Ascending aorta (tissue), 2 donors: ENCODE results near the gene FBXO34. TPM values are rescaled to one million over a fixed set of nuclear protein-coding genes. Genes with fewer than 3 reads are reported as not detected.
"Not testable (repeated sequence)": the region's sequence is repeated elsewhere in the genome, so short reads cannot be mapped to it uniquely, and the experiment has no call there.

Experiments
- DNase-seq, 2 donors: peaks; one replicate each; pipeline ENCODE4 v3.0.0-alpha.2; 2019; ENCODE audit warnings: low spot score in 2 of 2
- H3K27ac ChIP-seq, 2 donors: fragments of 200-600 bp; sonication (generic); one replicate each; pipeline ENCODE4 v1.5.1; 2016 to 2017; ENCODE audit warnings: mild to moderate bottlenecking in 1 of 2
- H3K27me3 ChIP-seq: fragments of 200-600 bp; sonication (generic); one replicate; pipeline ENCODE4 v1.5.1; 2017
- H3K36me3 ChIP-seq, 2 donors: fragments of 200-600 bp; sonication (generic); one replicate each; pipeline ENCODE4 v1.5.1; 2016
- H3K4me1 ChIP-seq, 2 donors: fragments of 200-600 bp; sonication (generic); one replicate each; pipeline ENCODE4 v1.5.1; 2016 to 2017; ENCODE audit warnings: mild to moderate bottlenecking in 1 of 2
- H3K4me3 ChIP-seq, 2 donors: fragments of 200-600 bp; sonication (generic); one replicate each; pipeline ENCODE4 v1.5.1; 2016 to 2017; ENCODE audit warnings: mild to moderate bottlenecking in 1 of 2
- H3K9me3 ChIP-seq, 2 donors: fragments of 200-600 bp; sonication (generic); one replicate each; pipeline ENCODE4 v1.5.1; 2016
- CTCF ChIP-seq, 3 experiments: fragments of 200-600 bp in 2 of 3; fragments of 450-650 bp in 1 of 3; sonication (generic) in 2 of 3; IDR thresholded peaks; one replicate each; pipeline ENCODE4 v1.5.1; 2016 to 2019; ENCODE audit warnings: antibody characterized with exemption in 3 of 3, mild to moderate bottlenecking in 1 of 3, moderate library complexity in 1 of 3
- intact Hi-C: fragments of 100-400 bp; cut with DNase I; formaldehyde crosslinking; loops from one replicate; pipeline ENCODE4 v1.15.1; 2023
- total RNA-seq: library from RNA; depleted of rRNA; stranded (reverse); fragments of >200 nt; gene quantifications from one replicate; pipeline ENCODE4 v1.1.0, GENCODE V29; 2016

FBXO34 gene
- total RNA-seq, 1 donor from 2014 or later = 18.0 TPM

DNA sequence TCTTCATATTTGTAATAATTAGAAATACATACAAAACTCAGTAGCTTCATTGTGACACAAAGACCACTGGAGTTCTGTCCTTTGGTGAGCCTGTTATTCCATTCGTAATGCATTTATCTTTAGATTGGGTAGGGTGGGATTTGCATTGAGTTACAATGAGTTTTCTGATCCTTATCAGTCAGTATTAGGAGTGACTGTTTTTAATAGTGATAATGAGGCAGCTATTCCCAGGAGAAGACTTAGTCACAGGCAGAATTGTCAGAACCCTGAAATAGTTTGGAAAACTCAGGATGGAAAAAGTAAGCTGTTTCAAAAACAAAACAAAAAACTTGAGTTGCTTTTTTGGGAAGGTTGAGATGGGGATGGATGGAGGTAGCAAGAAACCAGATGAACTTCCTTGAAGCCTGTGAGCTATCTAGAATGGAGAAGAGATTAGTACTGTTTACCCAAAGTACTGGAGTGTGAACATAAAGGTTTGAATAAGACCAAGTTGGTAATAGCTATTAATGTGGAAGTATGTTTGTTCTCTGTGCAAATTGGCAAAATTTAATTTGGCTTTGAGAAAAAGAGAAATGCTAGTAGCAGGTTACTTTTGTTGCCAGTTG, 38.6 kb downstream of the FBXO34 start:
- TF ChIP-seq CTCF (IDR thresholded peaks at IDR 0.05) = no peak
- Histone ChIP-seq H3K4me1 (peaks cover 3 to 21% of the 10 kb centered on the region in 2 donors), H3K27me3 (no peaks in the 10 kb centered on the region), H3K36me3 (no peaks in the 10 kb centered on the region), H3K27ac (peak overlapping the region in 1 of 2 donors; percentile 71), H3K9me3 (no peaks in the 10 kb centered on the region), H3K4me3 (no peak overlapping the region)
- intact Hi-C loops = no loop called here
- no peak for DNase-seq

- intact Hi-C loops, H3K9me3 ChIP-seq, H3K27me3 ChIP-seq, H3K27ac ChIP-seq, DNase-seq, H3K4me3 ChIP-seq: not testable (repeated sequence)
- H3K36me3 ChIP-seq = peaks cover 3 to 11% of the 10 kb centered on the region in 2 donors
- peaks cover 3 to 17% of the 10 kb centered on the region in 2 donors for H3K4me1 ChIP-seq
Measured at GRCh38 chr14:55312379-55313030, 41.3 kb downstream of the FBXO34 start.

DNA sequence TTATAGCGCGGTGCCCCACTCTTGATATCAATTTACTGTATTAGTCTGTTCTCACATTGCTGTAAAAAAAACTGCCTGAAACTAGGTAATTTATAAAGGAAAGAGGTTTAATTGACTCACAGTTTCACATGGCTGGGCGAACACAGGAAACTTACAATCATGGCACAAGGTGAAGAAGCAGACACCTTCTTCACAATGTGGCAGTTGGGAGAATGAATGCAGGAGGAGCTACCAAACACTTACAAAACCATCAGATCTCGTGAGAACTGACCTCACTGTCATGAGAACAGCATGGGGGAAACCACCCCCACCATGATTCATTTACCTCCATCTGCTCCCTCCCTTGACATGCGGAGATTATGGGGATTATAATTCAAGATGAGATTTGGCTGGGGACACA, 42.3 kb downstream of the FBXO34 start:
- H3K4me3 ChIP-seq = no peak overlapping the region
- peaks cover 8 to 11% of the 10 kb centered on the region in 2 donors for H3K36me3 ChIP-seq
- no peak overlapping the region for H3K27ac ChIP-seq
- no peaks in the 10 kb centered on the region for H3K9me3 ChIP-seq
- no peak for TF ChIP-seq CTCF (IDR thresholded peaks at IDR 0.05)
- no peak for DNase-seq
- intact Hi-C loops = no loop called here
- no peaks in the 10 kb centered on the region for H3K27me3 ChIP-seq
- peaks cover 3 to 16% of the 10 kb centered on the region in 2 donors for H3K4me1 ChIP-seq

DNA sequence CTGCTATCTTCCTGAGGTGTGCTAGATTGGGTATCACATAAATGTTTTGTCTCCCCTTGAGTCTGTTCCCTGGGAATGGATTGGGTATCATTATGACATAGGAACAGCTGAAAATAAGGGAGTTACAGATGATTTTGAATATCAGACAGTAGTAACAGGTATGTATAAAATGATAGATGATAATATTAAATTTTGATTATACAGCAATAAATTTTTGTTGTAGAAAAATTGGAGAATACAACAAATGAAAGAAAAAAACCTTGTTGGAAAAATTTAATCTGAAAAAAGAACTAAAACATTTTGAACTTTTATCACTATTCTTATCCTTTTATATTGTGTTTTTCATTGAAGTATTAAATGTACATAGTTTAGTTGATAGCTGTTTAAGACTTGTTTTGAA, 43.2 kb downstream of the FBXO34 start:
- intact Hi-C loops = no loop called here
- Histone ChIP-seq H3K9me3 (no peaks in the 10 kb centered on the region), H3K4me3 (no peak overlapping the region), H3K27ac (no peak overlapping the region), H3K36me3 (peaks cover 8 to 11% of the 10 kb centered on the region in 2 donors), H3K4me1 (peaks cover 3 to 12% of the 10 kb centered on the region in 2 donors), H3K27me3 (no peaks in the 10 kb centered on the region)
- no peak for TF ChIP-seq CTCF (IDR thresholded peaks at IDR 0.05)
- DNase-seq = no peak

GRCh38 chr14:55316564-55316963, 45.3 kb downstream of the FBXO34 start:
- H3K36me3 ChIP-seq = peaks cover 8 to 11% of the 10 kb centered on the region in 2 donors
- no peak overlapping the region for H3K4me3 ChIP-seq

More at GRCh38 chr14:55316564-55316963, 45.3 kb downstream of the FBXO34 start:
- no peak for TF ChIP-seq CTCF (IDR thresholded peaks at IDR 0.05)
- no peaks in the 10 kb centered on the region for H3K9me3 ChIP-seq
- no peaks in the 10 kb centered on the region for H3K27me3 ChIP-seq
- H3K27ac ChIP-seq = no peak overlapping the region
- DNase-seq = no peak
- no peaks in the 10 kb centered on the region for H3K4me1 ChIP-seq
- intact Hi-C loops = no loop called here
